Vagina (tissue), 2 donors: ENCODE data around the gene MYCBPAP. TPM values are rescaled to one million over a fixed set of nuclear protein-coding genes. Genes with fewer than 3 reads are reported as not detected.
"Not testable (repeated sequence)": the region's sequence is repeated elsewhere in the genome, so short reads cannot be mapped to it uniquely, and the experiment has no call there.

Source experiments
- DNase-seq, 2 donors: peaks; one replicate each; pipeline ENCODE4 v3.0.0-alpha.2; 2017; ENCODE audit errors: extremely low spot score in 2 of 2
- H3K27ac ChIP-seq: fragments of 200-600 bp; sonication (generic); one replicate; pipeline ENCODE4 v1.5.1; 2019
- H3K27me3 ChIP-seq: fragments of 200-600 bp; sonication (generic); one replicate; pipeline ENCODE4 v1.5.1; 2019
- H3K36me3 ChIP-seq, 2 donors: fragments of 200-600 bp; sonication (generic); one replicate each; pipeline ENCODE4 v1.5.1; 2017 to 2019
- H3K4me1 ChIP-seq: fragments of 200-600 bp; sonication (generic); one replicate; pipeline ENCODE4 v1.5.1; 2019
- H3K4me3 ChIP-seq, 2 donors: fragments of 200-600 bp; sonication (generic); 1 replicate in 1 of 2; 2 replicates in 1 of 2; pipeline ENCODE4 v1.5.1; 2016 to 2019
- H3K9me3 ChIP-seq: fragments of 200-600 bp; sonication (generic); one replicate; pipeline ENCODE4 v1.5.1; 2019
- CTCF ChIP-seq, 3 experiments: fragments of 450-650 bp in 2 of 3; fragments of 200-600 bp in 1 of 3; sonication (generic) in 1 of 3; IDR thresholded peaks; one replicate each; pipeline ENCODE4 v1.5.1; 2017 to 2019; ENCODE audit warnings: antibody characterized with exemption in 3 of 3, mild to moderate bottlenecking in 2 of 3, moderate library complexity in 2 of 3
- POLR2A ChIP-seq, 2 donors: fragments of 450-650 bp; IDR thresholded peaks; one replicate each; pipeline ENCODE4 v1.6.1; 2017; ENCODE audit warnings: antibody characterized with exemption in 2 of 2, mild to moderate bottlenecking in 2 of 2, moderate library complexity in 2 of 2
- POLR2AphosphoS5 ChIP-seq, 2 donors: sonication (generic); formaldehyde crosslinking; IDR thresholded peaks; one replicate each; pipeline ENCODE4 v1.9.0; 2017; ENCODE audit warnings: antibody characterized with exemption in 2 of 2, mild to moderate bottlenecking in 2 of 2, low read depth in 1 of 2; ENCODE audit not compliant: insufficient read depth in 1 of 2
- intact Hi-C: fragments of 100-400 bp; cut with DNase I; formaldehyde crosslinking; loops from one replicate; pipeline ENCODE4 v1.15.1; 2023
- total RNA-seq: library from RNA; depleted of rRNA; stranded (reverse); fragments of >200 nt; gene quantifications from one replicate; pipeline ENCODE4 v1.2.3, GENCODE V29; 2016

MYCBPAP gene
- total RNA-seq, 1 donor from 2014 or later: not detected

- Histone ChIP-seq H3K27ac (no peak overlapping the region), H3K9me3 (no peaks in the 10 kb centered on the region), H3K36me3 (peaks cover 0 to 8% of the 10 kb centered on the region in 2 donors), H3K4me3 (no peak overlapping the region), H3K4me1 (peaks cover 38% of the 10 kb centered on the region), H3K27me3 (no peaks in the 10 kb centered on the region)
- intact Hi-C loops: loop anchor here (10.0 kb wide), 1 partner anchor 116 kb away; no protein-coding TSS in a partner anchor
- no peak for DNase-seq
- TF ChIP-seq CTCF (IDR thresholded peaks at IDR 0.05) (no peak), POLR2A (IDR thresholded peaks at IDR 0.05) (no peak), POLR2AphosphoS5 (IDR thresholded peaks at IDR 0.05; ENCODE audit: insufficient read depth in 1 of 2, low read depth in 1 of 2) (no peak)
Observed at GRCh38 chr17:50471009-50471905, 37.0 kb upstream of the MYCBPAP start.

- intact Hi-C loops: loop anchor here (10.0 kb wide), 1 partner anchor 117 kb away; no protein-coding TSS in a partner anchor
- Histone ChIP-seq H3K36me3 (peaks cover 0 to 8% of the 10 kb centered on the region in 2 donors), H3K4me1 (peaks cover 35% of the 10 kb centered on the region), H3K27me3 (no peaks in the 10 kb centered on the region), H3K27ac (no peak overlapping the region), H3K4me3 (no peak overlapping the region), H3K9me3 (no peaks in the 10 kb centered on the region)
- TF ChIP-seq POLR2A (IDR thresholded peaks at IDR 0.05) (no peak), CTCF (IDR thresholded peaks at IDR 0.05) (no peak), POLR2AphosphoS5 (IDR thresholded peaks at IDR 0.05; ENCODE audit: insufficient read depth in 1 of 2, low read depth in 1 of 2) (no peak)
- DNase-seq: no peak
Observed at GRCh38 chr17:50472286-50472685, 36.0 kb upstream of the MYCBPAP start.

GRCh38 chr17:50472761-50473161 lies 35.5 kb upstream of the MYCBPAP start:
- H3K36me3 ChIP-seq, H3K27me3 ChIP-seq, H3K4me3 ChIP-seq, H3K9me3 ChIP-seq, DNase-seq, H3K27ac ChIP-seq: not testable (repeated sequence)
- peaks cover 36% of the 10 kb centered on the region for H3K4me1 ChIP-seq
- intact Hi-C loops: loop anchor here (10.0 kb wide), 1 partner anchor 118 kb away; no protein-coding TSS in a partner anchor

- H3K36me3 ChIP-seq: peaks cover 0 to 8% of the 10 kb centered on the region in 2 donors
- intact Hi-C loops: loop anchor here (10.0 kb wide), 1 partner anchor 119 kb away; no protein-coding TSS in a partner anchor
- no peak for TF ChIP-seq CTCF (IDR thresholded peaks at IDR 0.05)
- no peak for TF ChIP-seq POLR2AphosphoS5 (IDR thresholded peaks at IDR 0.05; ENCODE audit: insufficient read depth in 1 of 2, low read depth in 1 of 2)
- no peak for TF ChIP-seq POLR2A (IDR thresholded peaks at IDR 0.05)
- no peak overlapping the region for H3K4me3 ChIP-seq
- H3K9me3 ChIP-seq: no peaks in the 10 kb centered on the region
- H3K27ac ChIP-seq: no peak overlapping the region
- H3K4me1 ChIP-seq: peaks cover 32% of the 10 kb centered on the region
- no peak for DNase-seq
- H3K27me3 ChIP-seq: no peaks in the 10 kb centered on the region
Observed at GRCh38 chr17:50473901-50474300, 34.3 kb upstream of the MYCBPAP start.

- peaks cover 0 to 8% of the 10 kb centered on the region in 2 donors for H3K36me3 ChIP-seq
- H3K9me3 ChIP-seq: no peaks in the 10 kb centered on the region
- no peak overlapping the region for H3K27ac ChIP-seq
- peaks cover 29% of the 10 kb centered on the region for H3K4me1 ChIP-seq
- intact Hi-C loops: loop anchor here (10.0 kb wide), 1 partner anchor 120 kb away; no protein-coding TSS in a partner anchor
- no peak for DNase-seq
- H3K4me3 ChIP-seq: no peak overlapping the region
- H3K27me3 ChIP-seq: no peaks in the 10 kb centered on the region
- no peak for TF ChIP-seq CTCF (IDR thresholded peaks at IDR 0.05)
- no peak for TF ChIP-seq POLR2A (IDR thresholded peaks at IDR 0.05)
- no peak for TF ChIP-seq POLR2AphosphoS5 (IDR thresholded peaks at IDR 0.05; ENCODE audit: insufficient read depth in 1 of 2, low read depth in 1 of 2)
Observed at GRCh38 chr17:50474523-50474922, 33.7 kb upstream of the MYCBPAP start.
